PC-3 (cell line): Measurements from ENCODE around the gene ZYG11B.

Source experiments
- CTCF ChIP-seq: fragments of 300-600 bp; sonication (generic); conservative IDR thresholded peaks from 2 replicates; pipeline ENCODE4 v1.5.1; 2017; ENCODE audit warnings: antibody characterized with exemption, low read depth, mild to moderate bottlenecking, low read length
- EZH2phosphoT487 ChIP-seq: fragments of 300-600 bp; sonication (generic); IDR thresholded peaks from 2 replicates; pipeline ENCODE4 v1.6.1; 2018; ENCODE audit warnings: mild to moderate bottlenecking, antibody characterized with exemption, low read length, borderline replicate concordance

- TF ChIP-seq CTCF (no peak), EZH2phosphoT487 (no peak)
Observed at GRCh38 chr1:52691821-52692220, 34.4 kb upstream of the ZYG11B start.
